HepG2 (cell line): ENCODE results near the gene G6PC2. TPM values are rescaled to one million over a fixed set of nuclear protein-coding genes. Genes with fewer than 3 reads are reported as not detected.

ENCODE experiments used
- ARID2 ChIP-seq: sonication (generic); formaldehyde crosslinking; IDR thresholded peaks from 2 replicates; pipeline ENCODE4 v1.8.1; 2022; ENCODE audit warnings: mild to moderate bottlenecking, missing genetic modification reagents, borderline replicate concordance
- CREB3 ChIP-seq: sonication (generic); formaldehyde crosslinking; IDR thresholded peaks from 2 replicates; pipeline ENCODE4 v1.5.0; 2020; ENCODE audit warnings: missing genetic modification reagents
- E2F5 ChIP-seq: sonication (generic); formaldehyde crosslinking; conservative IDR thresholded peaks from 2 replicates; pipeline ENCODE4 v1.4.0; 2020; ENCODE audit warnings: missing genetic modification reagents
- FOXO1 ChIP-seq: sonication (generic); formaldehyde crosslinking; IDR thresholded peaks from 2 replicates; pipeline ENCODE4 v1.4.0; 2020; ENCODE audit warnings: missing genetic modification reagents
- HDAC2 ChIP-seq: sonication (generic); formaldehyde crosslinking; IDR thresholded peaks from 2 replicates; pipeline ENCODE4 v1.4.0; 2020; ENCODE audit warnings: missing genetic modification reagents
- MLX ChIP-seq: IDR thresholded peaks from 2 replicates; pipeline ENCODE4 v1.6.1; 2016
- PAWR ChIP-seq: sonication (generic); formaldehyde crosslinking; IDR thresholded peaks from 2 replicates; pipeline ENCODE4 v1.4.0; 2020; ENCODE audit warnings: missing genetic modification reagents, mild to moderate bottlenecking, borderline replicate concordance
- RXRB ChIP-seq: IDR thresholded peaks from 2 replicates; pipeline ENCODE4 v1.6.1; 2016; ENCODE audit warnings: borderline replicate concordance, missing genetic modification reagents, missing compliant biosample characterization
- SKI ChIP-seq: fragments of 450-650 bp; IDR thresholded peaks from one replicate; pipeline ENCODE4 v1.6.1; 2018; ENCODE audit warnings: mild to moderate bottlenecking; ENCODE audit not compliant: partially characterized antibody
- TBP ChIP-seq: sonication (generic); formaldehyde crosslinking; IDR thresholded peaks from 2 replicates; pipeline ENCODE4 v1.5.0; 2020; ENCODE audit warnings: missing genetic modification reagents
- ZHX2 ChIP-seq, 2 experiments: sonication (generic) in 1 of 2; formaldehyde crosslinking in 1 of 2; IDR thresholded peaks; 2 replicates each; pipeline versions ENCODE4 v1.6.1 to v1.9.0; 2014 to 2022; ENCODE audit warnings: antibody characterized with exemption in 1 of 2, borderline replicate concordance in 1 of 2, inconsistent platforms in 1 of 2, low read depth in 1 of 2, missing genetic modification reagents in 1 of 2
- polyA plus RNA-seq, 8 experiments: library from polyadenylated mRNA; depleted of rRNA in 3 of 8; stranded (reverse) in 7 of 8; unstranded in 1 of 8; fragments of >200 nt; fragmentation: Illumina TruSeq in 4 of 8; extraction: Trizol in 4 of 8; gene quantifications; 2 replicates each; pipeline versions ENCODE4 v1.2.1 to v1.2.3, GENCODE V29; 2011 to 2016; ENCODE audit warnings: low read depth in 4 of 8, missing spikeins in 1 of 8, mixed read lengths in 1 of 8; ENCODE audit not compliant: insufficient read depth in 1 of 8
- total RNA-seq, 5 experiments: library from RNA; depleted of rRNA; stranded (reverse); fragments of >200 nt; fragmentation: Illumina TruSeq; extraction: Trizol; gene quantifications; 2 replicates each; pipeline ENCODE4 v1.2.3, GENCODE V29; 2016; ENCODE audit warnings: low read depth in 1 of 5
- TF ChIP-seq, protein P1 (sequence below): sonication (generic); formaldehyde crosslinking; IDR thresholded peaks from 2 replicates; pipeline ENCODE4 v1.9.0; 2021; ENCODE audit warnings: mild to moderate bottlenecking, missing genetic modification reagents

Gene G6PC2
- total and polyA plus RNA-seq, 2 of the 13 experiments (the other 11 are each of a cell fraction or from before 2014, with no cell fraction given), result not detected

GRCh38 chr2:168890006-168890782 is 10.9 kb upstream of the G6PC2 start, which contains the start of gene SPC25 (continued):
- peak; percentile 77; the same call in 1 of the 2 replicates for TF ChIP-seq ZHX2 (IDR thresholded peaks at IDR 0.05; ENCODE audit: low read depth)
- 0 out of 2 replicates have a peak, but pooled peaks have one; percentile 31 for TF ChIP-seq ZHX2 (CRISPR knock-in tag; IDR thresholded peaks at IDR 0.05; ENCODE audit: borderline replicate concordance)
- TF ChIP-seq TBP (CRISPR knock-in tag), result 0 out of 2 replicates have a peak, but pooled peaks have one; percentile 55
- peak; percentile 100 for TF ChIP-seq E2F5 (CRISPR knock-in tag)
- TF ChIP-seq RXRB, result 0 out of 2 replicates have a peak, but pooled peaks have one; percentile 26
- no peak for TF ChIP-seq MLX
- TF ChIP-seq, protein P1, sequence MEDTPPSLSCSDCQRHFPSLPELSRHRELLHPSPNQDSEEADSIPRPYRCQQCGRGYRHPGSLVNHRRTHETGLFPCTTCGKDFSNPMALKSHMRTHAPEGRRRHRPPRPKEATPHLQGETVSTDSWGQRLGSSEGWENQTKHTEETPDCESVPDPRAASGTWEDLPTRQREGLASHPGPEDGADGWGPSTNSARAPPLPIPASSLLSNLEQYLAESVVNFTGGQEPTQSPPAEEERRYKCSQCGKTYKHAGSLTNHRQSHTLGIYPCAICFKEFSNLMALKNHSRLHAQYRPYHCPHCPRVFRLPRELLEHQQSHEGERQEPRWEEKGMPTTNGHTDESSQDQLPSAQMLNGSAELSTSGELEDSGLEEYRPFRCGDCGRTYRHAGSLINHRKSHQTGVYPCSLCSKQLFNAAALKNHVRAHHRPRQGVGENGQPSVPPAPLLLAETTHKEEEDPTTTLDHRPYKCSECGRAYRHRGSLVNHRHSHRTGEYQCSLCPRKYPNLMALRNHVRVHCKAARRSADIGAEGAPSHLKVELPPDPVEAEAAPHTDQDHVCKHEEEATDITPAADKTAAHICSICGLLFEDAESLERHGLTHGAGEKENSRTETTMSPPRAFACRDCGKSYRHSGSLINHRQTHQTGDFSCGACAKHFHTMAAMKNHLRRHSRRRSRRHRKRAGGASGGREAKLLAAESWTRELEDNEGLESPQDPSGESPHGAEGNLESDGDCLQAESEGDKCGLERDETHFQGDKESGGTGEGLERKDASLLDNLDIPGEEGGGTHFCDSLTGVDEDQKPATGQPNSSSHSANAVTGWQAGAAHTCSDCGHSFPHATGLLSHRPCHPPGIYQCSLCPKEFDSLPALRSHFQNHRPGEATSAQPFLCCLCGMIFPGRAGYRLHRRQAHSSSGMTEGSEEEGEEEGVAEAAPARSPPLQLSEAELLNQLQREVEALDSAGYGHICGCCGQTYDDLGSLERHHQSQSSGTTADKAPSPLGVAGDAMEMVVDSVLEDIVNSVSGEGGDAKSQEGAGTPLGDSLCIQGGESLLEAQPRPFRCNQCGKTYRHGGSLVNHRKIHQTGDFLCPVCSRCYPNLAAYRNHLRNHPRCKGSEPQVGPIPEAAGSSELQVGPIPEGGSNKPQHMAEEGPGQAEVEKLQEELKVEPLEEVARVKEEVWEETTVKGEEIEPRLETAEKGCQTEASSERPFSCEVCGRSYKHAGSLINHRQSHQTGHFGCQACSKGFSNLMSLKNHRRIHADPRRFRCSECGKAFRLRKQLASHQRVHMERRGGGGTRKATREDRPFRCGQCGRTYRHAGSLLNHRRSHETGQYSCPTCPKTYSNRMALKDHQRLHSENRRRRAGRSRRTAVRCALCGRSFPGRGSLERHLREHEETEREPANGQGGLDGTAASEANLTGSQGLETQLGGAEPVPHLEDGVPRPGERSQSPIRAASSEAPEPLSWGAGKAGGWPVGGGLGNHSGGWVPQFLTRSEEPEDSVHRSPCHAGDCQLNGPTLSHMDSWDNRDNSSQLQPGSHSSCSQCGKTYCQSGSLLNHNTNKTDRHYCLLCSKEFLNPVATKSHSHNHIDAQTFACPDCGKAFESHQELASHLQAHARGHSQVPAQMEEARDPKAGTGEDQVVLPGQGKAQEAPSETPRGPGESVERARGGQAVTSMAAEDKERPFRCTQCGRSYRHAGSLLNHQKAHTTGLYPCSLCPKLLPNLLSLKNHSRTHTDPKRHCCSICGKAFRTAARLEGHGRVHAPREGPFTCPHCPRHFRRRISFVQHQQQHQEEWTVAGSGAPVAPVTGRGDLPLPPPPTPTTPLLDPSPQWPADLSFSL (CRISPR knock-in tag), result no peak
- peak; percentile 70; the same call in 1 of the 2 replicates for TF ChIP-seq HDAC2 (CRISPR knock-in tag)
- no peak for TF ChIP-seq ARID2 (CRISPR knock-in tag)
- TF ChIP-seq CREB3 (CRISPR knock-in tag), result peak; percentile 75; the same call in 1 of the 2 replicates
- TF ChIP-seq PAWR (CRISPR knock-in tag), result no peak
- no peak for TF ChIP-seq SKI
- peak; percentile 60; the same call in 1 of the 2 replicates for TF ChIP-seq FOXO1 (CRISPR knock-in tag)
